ENCODE data around the gene ANKRD27.

The ANKRD27 gene

DNA sequence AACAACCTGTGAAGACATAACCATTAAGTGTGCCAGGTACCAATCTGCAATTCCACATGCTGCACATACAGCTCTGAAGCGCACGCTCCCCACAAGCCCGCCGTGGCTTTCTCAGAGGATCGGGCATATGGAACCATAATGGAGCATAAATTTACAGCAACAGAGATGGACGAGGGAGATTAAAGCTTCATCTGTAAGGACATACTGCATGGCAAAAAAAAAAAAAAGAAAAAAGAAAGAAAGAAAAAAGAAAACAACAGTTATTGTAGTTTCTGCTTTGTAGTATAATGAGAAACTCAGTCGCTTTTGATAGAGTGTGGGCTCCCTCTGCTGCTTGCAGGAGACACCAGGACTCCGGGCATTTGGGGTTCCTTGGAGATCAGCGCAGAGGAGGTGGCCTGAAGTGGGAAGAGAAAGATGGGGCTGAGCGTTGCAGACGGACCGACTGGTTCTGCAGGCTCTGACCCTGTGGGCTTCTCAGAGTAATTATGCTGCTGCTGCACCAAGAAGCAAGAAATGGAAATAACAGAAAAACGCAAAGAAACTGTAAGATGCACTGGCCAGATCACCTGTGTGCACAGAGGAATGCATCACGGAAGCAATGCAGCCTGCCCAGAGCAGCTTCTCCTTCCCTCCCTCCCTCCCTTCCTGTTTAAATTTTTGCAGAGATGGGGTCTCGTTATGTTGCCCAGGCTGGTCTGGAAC lies 104.7 kb downstream of the ANKRD27 start:
- Histone ChIP-seq H3K4me3 (no peak overlapping the region), H3K27ac (no peak overlapping the region), H3K36me3 (ENCODE audit: insufficient read depth, low read length) (no peaks in the 10 kb centered on the region)

DNA sequence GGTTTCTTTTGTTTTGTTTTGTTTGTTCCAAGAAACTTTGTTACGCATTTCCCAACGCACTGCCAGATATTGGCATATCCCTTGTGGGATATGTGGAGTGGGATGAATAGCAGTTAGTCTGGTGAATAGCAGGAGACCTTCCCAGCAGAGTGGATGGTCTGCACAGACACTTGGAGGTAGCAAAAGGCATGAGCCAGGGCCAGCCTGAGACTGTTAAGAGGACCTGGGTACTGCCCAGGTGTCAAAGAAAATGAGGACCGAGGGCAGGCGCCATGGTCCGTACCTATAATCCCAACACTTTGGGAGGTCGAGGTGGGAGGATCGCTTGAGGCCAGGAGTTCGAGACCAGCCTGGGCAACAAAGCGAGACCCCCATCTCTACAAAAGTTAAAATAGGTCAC lies 107.5 kb downstream of the ANKRD27 start:
- no peak for DNase-seq (ENCODE audit: low read depth, low spot score)
- Histone ChIP-seq H3K27ac (no peak overlapping the region), H3K9ac (ENCODE audit: insufficient read length) (no peak overlapping the region), H3K36me3 (ENCODE audit: insufficient read depth, low read length) (no peaks in the 10 kb centered on the region), H3K4me3 (no peak overlapping the region), H3K9me3 (ENCODE audit: low read depth, low read length) (no peaks in the 10 kb centered on the region)
- TF ChIP-seq POLR2AphosphoS5 (IDR thresholded peaks at IDR 0.05; ENCODE audit: borderline replicate concordance, low read depth, low read length) = no peak
- no peak for TF ChIP-seq FOXP2 (optimal IDR thresholded peaks at IDR 0.05; ENCODE audit: control extremely low read depth, extremely low read length, insufficient read depth)
- TF ChIP-seq EZH2 (IDR thresholded peaks at IDR 0.05) = no peak

More for the DNA sequence above, 104.7 kb downstream of the ANKRD27 start:
- no peak overlapping the region for H3K9ac ChIP-seq (ENCODE audit: insufficient read length)
- TF ChIP-seq POLR2AphosphoS5 (IDR thresholded peaks at IDR 0.05; ENCODE audit: borderline replicate concordance, low read depth, low read length) (no peak), EZH2 (IDR thresholded peaks at IDR 0.05) (no peak), FOXP2 (optimal IDR thresholded peaks at IDR 0.05; ENCODE audit: control extremely low read depth, extremely low read length, insufficient read depth) (no peak)
- H3K9me3 ChIP-seq (ENCODE audit: low read depth, low read length) = no peaks in the 10 kb centered on the region
- DNase-seq (ENCODE audit: low read depth, low spot score) = peak; percentile 28

DNA sequence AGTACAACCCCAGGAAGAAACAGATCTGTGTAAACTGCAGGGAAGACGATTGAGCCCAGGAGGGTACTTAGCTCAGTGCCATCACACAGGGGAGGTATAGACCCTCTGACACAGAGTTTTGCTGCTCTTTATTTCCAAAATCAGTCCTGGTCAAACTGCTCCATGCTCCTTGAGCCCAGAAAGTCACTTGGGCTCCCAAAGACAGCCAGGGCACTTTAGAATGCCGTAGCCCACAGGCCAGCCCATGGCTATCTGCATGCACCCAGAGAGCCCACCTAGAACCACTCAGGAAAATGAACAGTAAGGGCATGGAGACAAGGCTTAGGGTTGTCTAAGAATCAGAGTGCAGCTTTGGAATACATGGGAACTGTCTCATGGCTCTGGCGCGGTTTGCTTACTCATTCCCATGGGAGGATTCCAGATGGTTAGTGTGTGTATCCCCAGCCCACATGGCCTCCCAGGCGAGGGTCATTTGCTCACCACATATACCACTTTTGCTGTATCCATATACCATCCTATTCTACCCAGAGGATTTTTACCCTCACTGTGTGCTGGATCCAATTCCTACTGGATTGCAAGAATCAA lies 108.6 kb downstream of the ANKRD27 start:
- no peaks in the 10 kb centered on the region for H3K36me3 ChIP-seq (ENCODE audit: insufficient read depth, low read length)
- DNase-seq (ENCODE audit: low read depth, low spot score) = no peak
- H3K9me3 ChIP-seq (ENCODE audit: low read depth, low read length) = no peaks in the 10 kb centered on the region
- H3K9ac ChIP-seq (ENCODE audit: insufficient read length) = no peak overlapping the region
- no peak overlapping the region for H3K4me3 ChIP-seq
- TF ChIP-seq FOXP2 (optimal IDR thresholded peaks at IDR 0.05; ENCODE audit: control extremely low read depth, extremely low read length, insufficient read depth) (no peak), EZH2 (IDR thresholded peaks at IDR 0.05) (no peak), POLR2AphosphoS5 (IDR thresholded peaks at IDR 0.05; ENCODE audit: borderline replicate concordance, low read depth, low read length) (no peak)
- H3K27ac ChIP-seq = no peak overlapping the region

DNA sequence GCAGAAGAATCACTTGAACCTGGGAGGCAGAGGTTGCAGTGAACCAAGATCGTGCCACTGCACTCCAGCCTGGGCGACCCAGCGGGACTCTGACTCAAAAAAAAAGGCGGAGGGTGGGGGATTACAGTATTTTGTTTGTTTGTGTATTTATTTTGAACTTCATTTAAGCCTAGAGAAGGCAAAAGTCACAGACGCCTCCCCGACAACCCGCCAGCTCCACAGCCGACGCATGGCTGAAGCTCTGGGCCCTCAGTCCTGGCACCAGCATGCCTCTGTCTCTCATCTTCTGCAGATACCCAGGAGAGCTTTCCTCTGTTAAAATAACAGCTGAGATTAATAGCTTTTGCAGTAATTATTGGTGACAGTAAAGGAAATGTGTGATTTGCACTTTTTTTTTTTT lies 111.2 kb downstream of the ANKRD27 start:
- Histone ChIP-seq H3K36me3 (ENCODE audit: insufficient read depth, low read length) (no peaks in the 10 kb centered on the region), H3K27ac (no peak overlapping the region), H3K9me3 (ENCODE audit: low read depth, low read length) (no peaks in the 10 kb centered on the region), H3K9ac (ENCODE audit: insufficient read length) (no peak overlapping the region), H3K4me3 (no peak overlapping the region)
- no peak for DNase-seq (ENCODE audit: low read depth, low spot score)
- TF ChIP-seq POLR2AphosphoS5 (IDR thresholded peaks at IDR 0.05; ENCODE audit: borderline replicate concordance, low read depth, low read length) (no peak), EZH2 (IDR thresholded peaks at IDR 0.05) (no peak), FOXP2 (optimal IDR thresholded peaks at IDR 0.05; ENCODE audit: control extremely low read depth, extremely low read length, insufficient read depth) (no peak)

DNA sequence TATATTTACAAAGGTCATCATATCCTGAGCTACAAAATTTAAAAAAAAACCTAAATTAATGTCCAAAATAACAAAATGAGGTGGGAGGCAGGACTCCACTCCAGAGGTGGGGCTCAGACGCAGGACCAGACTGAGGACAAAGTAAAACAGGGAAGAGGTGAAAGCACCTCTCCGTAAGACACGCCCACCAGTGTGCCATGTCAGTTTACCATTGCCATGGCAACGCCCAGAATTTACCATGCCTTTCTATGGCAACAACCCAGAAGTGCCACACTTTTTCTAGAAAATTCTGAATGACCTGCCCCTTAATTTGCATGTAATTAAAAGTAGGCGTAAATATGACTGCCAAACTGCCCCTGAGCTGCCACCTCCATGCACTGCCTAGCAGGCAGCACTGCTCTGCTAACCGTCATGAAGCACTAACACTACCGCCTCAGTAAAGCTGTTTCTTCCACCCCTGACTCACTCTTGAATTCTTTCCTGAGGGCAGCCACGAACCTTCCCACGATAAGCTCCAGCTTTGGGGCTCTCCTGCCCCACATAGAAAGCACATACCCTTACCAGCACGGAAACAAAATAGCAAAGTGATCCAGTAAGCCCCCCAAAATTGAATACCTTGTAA lies 116.3 kb downstream of the ANKRD27 start:
- no peaks in the 10 kb centered on the region for H3K36me3 ChIP-seq (ENCODE audit: insufficient read depth, low read length)
- no peak overlapping the region for H3K27ac ChIP-seq
- H3K9ac ChIP-seq (ENCODE audit: insufficient read length) = no peak overlapping the region
- DNase-seq (ENCODE audit: low read depth, low spot score) = no peak
- no peaks in the 10 kb centered on the region for H3K9me3 ChIP-seq (ENCODE audit: low read depth, low read length)
- H3K4me3 ChIP-seq = no peak overlapping the region
- no peak for TF ChIP-seq EZH2 (IDR thresholded peaks at IDR 0.05)
- no peak for TF ChIP-seq POLR2AphosphoS5 (IDR thresholded peaks at IDR 0.05; ENCODE audit: borderline replicate concordance, low read depth, low read length)
- no peak for TF ChIP-seq FOXP2 (optimal IDR thresholded peaks at IDR 0.05; ENCODE audit: control extremely low read depth, extremely low read length, insufficient read depth)

DNA sequence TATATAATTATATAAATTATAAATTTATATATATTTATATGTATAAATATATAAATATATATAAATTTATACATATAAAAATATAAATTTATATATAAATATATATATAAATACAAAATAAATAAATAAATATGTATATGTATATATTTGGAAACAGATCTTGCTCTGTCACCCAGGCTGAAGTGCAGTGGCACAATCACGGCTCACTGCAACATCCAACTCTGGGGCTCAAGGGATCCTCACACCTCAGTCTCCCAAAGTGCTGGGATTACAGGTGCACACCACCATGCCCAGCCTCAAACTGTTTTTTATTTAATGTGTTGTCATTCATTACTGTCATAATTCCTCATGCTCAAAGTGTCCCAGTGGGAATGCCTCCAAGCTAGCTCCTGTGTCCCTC lies 119.2 kb downstream of the ANKRD27 start:
- no peak for DNase-seq (ENCODE audit: low read depth, low spot score)
- Histone ChIP-seq H3K36me3 (ENCODE audit: insufficient read depth, low read length) (no peaks in the 10 kb centered on the region), H3K4me3 (no peak overlapping the region), H3K9ac (ENCODE audit: insufficient read length) (no peak overlapping the region), H3K27ac (no peak overlapping the region), H3K9me3 (ENCODE audit: low read depth, low read length) (no peaks in the 10 kb centered on the region)
- TF ChIP-seq EZH2 (IDR thresholded peaks at IDR 0.05) = no peak

DNA sequence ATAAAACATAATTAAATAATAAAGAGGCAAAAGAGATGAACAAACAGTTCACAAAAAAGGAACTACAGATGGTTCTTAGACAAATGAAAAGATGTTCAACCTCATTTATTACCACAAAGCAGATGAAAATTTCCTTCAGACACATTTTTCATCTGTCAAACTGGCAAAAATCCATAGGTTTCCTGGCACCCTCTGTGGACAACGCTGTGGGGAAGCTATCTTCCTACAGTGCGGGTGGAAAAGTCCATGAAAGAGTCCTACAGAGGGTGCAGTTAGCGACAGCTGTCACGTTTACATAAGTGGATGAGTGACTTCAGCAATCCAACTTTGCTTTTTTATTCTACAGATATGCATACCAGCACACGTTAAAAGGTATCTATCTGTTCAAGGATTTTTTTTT lies 124.3 kb downstream of the ANKRD27 start:
- TF ChIP-seq FOXP2 (optimal IDR thresholded peaks at IDR 0.05; ENCODE audit: control extremely low read depth, extremely low read length, insufficient read depth) (no peak), POLR2AphosphoS5 (IDR thresholded peaks at IDR 0.05; ENCODE audit: borderline replicate concordance, low read depth, low read length) (no peak), EZH2 (IDR thresholded peaks at IDR 0.05) (no peak)
- Histone ChIP-seq H3K36me3 (ENCODE audit: insufficient read depth, low read length) (no peaks in the 10 kb centered on the region), H3K9me3 (ENCODE audit: low read depth, low read length) (no peaks in the 10 kb centered on the region), H3K9ac (ENCODE audit: insufficient read length) (no peak overlapping the region), H3K4me3 (no peak overlapping the region), H3K27ac (no peak overlapping the region)
- DNase-seq (ENCODE audit: low read depth, low spot score) = no peak

All from SK-N-MC (cell line).